Panc1 (cell line): Measurements from ENCODE around the gene CLNK. TPM values are rescaled to one million over a fixed set of nuclear protein-coding genes. Genes with fewer than 3 reads are reported as not detected.

Source experiments
- ATAC-seq: fragments of 200-7000 bp; cut with Tn5 transposase; 2 replicates; pipeline ENCODE4 v1.9.1; 2020; ENCODE audit warnings: mild to moderate bottlenecking, moderate library complexity
- BruUV-seq: library from RNA; stranded (reverse); fragments of 400-500 nt; replicated peaks from 2 replicates; lab custom pipeline; 2021; lab: Mats Ljungman, UMichigan
- CTCF ChIA-PET: fragments of 300-600 bp; sonication (Branson Sonifier 250); formaldehyde crosslinking; loops from one replicate; lab custom pipeline; 2022; ENCODE audit warnings: antibody characterized with exemption; lab: Charles Lee
- POLR2A ChIA-PET: fragments of 300-600 bp; sonication (Branson Sonifier 250); formaldehyde crosslinking; loops from one replicate; lab custom pipeline; 2022; ENCODE audit warnings: antibody characterized with exemption; lab: Charles Lee
- DNase-seq: peaks from one replicate; pipeline ENCODE4 v3.0.0-alpha.2; 2010; ENCODE audit warnings: low read depth, low spot score
- H3K27ac ChIP-seq: 2 replicates; pipeline ENCODE4 v1.5.1; 2011; ENCODE audit warnings: mild to moderate bottlenecking, low read length, inconsistent platforms
- H3K27me3 ChIP-seq: fragments of 200-500 bp; sonication (Bioruptor generic); 2 replicates; pipeline ENCODE4 v1.6.0; 2014; ENCODE audit warnings: low read length, inconsistent platforms; ENCODE audit not compliant: control insufficient read depth, insufficient read depth
- H3K36me3 ChIP-seq: fragments of 200-500 bp; sonication (Bioruptor generic); 2 replicates; pipeline ENCODE4 v1.5.1; 2014; ENCODE audit warnings: inconsistent platforms, mild to moderate bottlenecking, low read length, moderate library complexity; ENCODE audit not compliant: control insufficient read depth, insufficient read depth
- H3K4me1 ChIP-seq: 2 replicates; pipeline ENCODE4 v1.5.1; 2011; ENCODE audit warnings: inconsistent platforms, mild to moderate bottlenecking, low read length, moderate library complexity; ENCODE audit not compliant: control insufficient read depth, insufficient read depth
- H3K4me3 ChIP-seq, 2 experiments: 2 replicates each; pipeline ENCODE4 v1.5.1; 2011 to 2012; ENCODE audit warnings: low read depth in 2 of 2, low read length in 2 of 2, mild to moderate bottlenecking in 2 of 2, inconsistent platforms in 1 of 2, moderate library complexity in 1 of 2
- H3K9me3 ChIP-seq: fragments of 200-500 bp; sonication (Bioruptor generic); 2 replicates; pipeline ENCODE4 v1.5.1; 2014; ENCODE audit warnings: low read depth, mild to moderate bottlenecking, inconsistent platforms, low read length, moderate library complexity; ENCODE audit not compliant: control insufficient read depth, insufficient read depth
- POLR2AphosphoS5 ChIP-seq: IDR thresholded peaks from 2 replicates; pipeline ENCODE4 v1.6.1; 2012; ENCODE audit warnings: mild to moderate bottlenecking, low read depth, low read length, moderate library complexity
- REST ChIP-seq, 2 experiments: IDR thresholded peaks; 2 replicates each; pipeline ENCODE4 v1.6.1; 2011 to 2012; ENCODE audit warnings: low read depth in 2 of 2, control low read depth in 1 of 2, low read length in 1 of 2, mild to moderate bottlenecking in 1 of 2, moderate library complexity in 1 of 2; ENCODE audit not compliant: insufficient read depth in 1 of 2
- SIN3A ChIP-seq: IDR thresholded peaks from 2 replicates; pipeline ENCODE4 v1.6.1; 2012; ENCODE audit warnings: low read depth, mild to moderate bottlenecking, low read length, moderate library complexity, borderline replicate concordance; ENCODE audit not compliant: insufficient read depth
- TCF7L2 ChIP-seq: IDR thresholded peaks from 2 replicates; pipeline ENCODE4 v1.6.1; 2011; ENCODE audit warnings: mild to moderate bottlenecking, low read depth, low read length, inconsistent platforms
- in situ Hi-C: cut with HindIII; loops from 2 replicates; pipeline ENCODE4 v1.10.0; 2016; ENCODE audit warnings: low sequenced_read_pairs, low pct_unique_long_range_greater_than_20kb
- intact Hi-C: fragments of 100-400 bp; cut with micrococcal nuclease; formaldehyde crosslinking; loops from one replicate; pipeline ENCODE4 v1.10.0; 2022; ENCODE audit not compliant: unreplicated experiment
- total RNA-seq: library from RNA; stranded (reverse); gene quantifications from one replicate; pipeline ENCODE4 v1.2.1, GENCODE V29; 2021; ENCODE audit not compliant: unreplicated experiment
- TF ChIP-seq, protein P1 (sequence below): fragments of 450-650 bp; IDR thresholded peaks from 2 replicates; pipeline ENCODE4 v1.5.1; 2017; ENCODE audit warnings: mild to moderate bottlenecking

Gene CLNK
- total RNA-seq, 1 experiment from 2014 or later = not detected

DNA sequence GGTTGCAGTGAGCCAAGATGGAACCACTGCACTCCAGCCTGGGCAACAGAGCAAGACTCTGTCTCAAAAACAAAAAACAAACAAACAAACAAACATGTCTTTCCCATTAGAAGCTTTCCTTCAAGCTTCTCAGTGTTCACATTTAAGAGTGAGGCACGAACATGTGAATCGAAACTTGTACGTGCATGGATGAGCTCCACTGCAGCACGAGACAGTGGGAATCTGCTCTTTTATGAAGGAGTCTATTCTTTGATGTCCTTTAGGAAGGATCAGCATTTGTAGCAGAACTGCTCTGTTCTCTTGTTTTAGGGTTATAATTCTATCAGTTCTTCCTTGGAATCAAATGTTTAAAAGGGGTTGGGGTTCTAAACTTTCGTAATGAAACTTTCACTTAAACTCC is 204.0 kb downstream of the CLNK start:
- Histone ChIP-seq H3K9me3 (no peaks in the 10 kb centered on the region), H3K4me1 (no peaks in the 10 kb centered on the region), H3K27ac (no peak overlapping the region), H3K4me3 (no peak overlapping the region), H3K36me3 (no peaks in the 10 kb centered on the region), H3K27me3 (no peaks in the 10 kb centered on the region)
- DNase-seq = no peak
- no TSS peak for BruUV-seq
- TF ChIP-seq REST (IDR thresholded peaks at IDR 0.05; ENCODE audit: insufficient read depth in 1 of 2, low read depth in 2 of 2, low read length in 1 of 2) (no peak), TCF7L2 (no peak), POLR2AphosphoS5 (no peak), SIN3A (no peak)
- TF ChIP-seq, protein P1, sequence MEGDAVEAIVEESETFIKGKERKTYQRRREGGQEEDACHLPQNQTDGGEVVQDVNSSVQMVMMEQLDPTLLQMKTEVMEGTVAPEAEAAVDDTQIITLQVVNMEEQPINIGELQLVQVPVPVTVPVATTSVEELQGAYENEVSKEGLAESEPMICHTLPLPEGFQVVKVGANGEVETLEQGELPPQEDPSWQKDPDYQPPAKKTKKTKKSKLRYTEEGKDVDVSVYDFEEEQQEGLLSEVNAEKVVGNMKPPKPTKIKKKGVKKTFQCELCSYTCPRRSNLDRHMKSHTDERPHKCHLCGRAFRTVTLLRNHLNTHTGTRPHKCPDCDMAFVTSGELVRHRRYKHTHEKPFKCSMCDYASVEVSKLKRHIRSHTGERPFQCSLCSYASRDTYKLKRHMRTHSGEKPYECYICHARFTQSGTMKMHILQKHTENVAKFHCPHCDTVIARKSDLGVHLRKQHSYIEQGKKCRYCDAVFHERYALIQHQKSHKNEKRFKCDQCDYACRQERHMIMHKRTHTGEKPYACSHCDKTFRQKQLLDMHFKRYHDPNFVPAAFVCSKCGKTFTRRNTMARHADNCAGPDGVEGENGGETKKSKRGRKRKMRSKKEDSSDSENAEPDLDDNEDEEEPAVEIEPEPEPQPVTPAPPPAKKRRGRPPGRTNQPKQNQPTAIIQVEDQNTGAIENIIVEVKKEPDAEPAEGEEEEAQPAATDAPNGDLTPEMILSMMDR = no peak
- ChIA-PET CTCF (no interaction called here), POLR2A (no interaction called here)
- ATAC-seq = no peak
- in situ Hi-C loops (no loop called here), intact Hi-C loops (no loop called here)

GRCh38 chr4:10478621-10479020 is 205.9 kb downstream of the CLNK start:
- H3K27me3 ChIP-seq = no peaks in the 10 kb centered on the region
- CTCF ChIA-PET = no interaction called here
- no peaks in the 10 kb centered on the region for H3K4me1 ChIP-seq
- intact Hi-C loops (no loop called here), in situ Hi-C loops (no loop called here)
- H3K4me3 ChIP-seq = no peak overlapping the region
- POLR2A ChIA-PET = no interaction called here
- no peak for DNase-seq
- no peak for TF ChIP-seq TCF7L2
- TF ChIP-seq POLR2AphosphoS5 = no peak
- no peaks in the 10 kb centered on the region for H3K9me3 ChIP-seq
- no peaks in the 10 kb centered on the region for H3K36me3 ChIP-seq
- H3K27ac ChIP-seq = no peak overlapping the region
- ATAC-seq = no peak
- no TSS peak for BruUV-seq

- Histone ChIP-seq H3K27me3 (no peaks in the 10 kb centered on the region), H3K36me3 (no peaks in the 10 kb centered on the region), H3K4me1 (no peaks in the 10 kb centered on the region), H3K27ac (no peak overlapping the region), H3K4me3 (no peak overlapping the region), H3K9me3 (no peaks in the 10 kb centered on the region)
- BruUV-seq = no TSS peak
- no peak for DNase-seq
- ATAC-seq = no peak
- CTCF ChIA-PET = no interaction called here
- in situ Hi-C loops (no loop called here), intact Hi-C loops (no loop called here)
- TF ChIP-seq REST (IDR thresholded peaks at IDR 0.05; ENCODE audit: insufficient read depth in 1 of 2, low read depth in 2 of 2, low read length in 1 of 2) (no peak), POLR2AphosphoS5 (no peak), TCF7L2 (no peak), SIN3A (no peak)
- TF ChIP-seq, protein P1 = no peak
- POLR2A ChIA-PET = no interaction called here
These were observed 214.1 kb downstream of the CLNK start for GRCh38 chr4:10470505-10470904.
